Activated CD4-positive, alpha-beta memory T cell treated with anti-CD3 and anti-CD28 coated beads for 36 hours (primary cell): ENCODE results near the gene CALR3. TPM values are rescaled to one million over a fixed set of nuclear protein-coding genes. Genes with fewer than 3 reads are reported as not detected.
A peak's percentile ranks its signal among the peaks of the same experiment; 100 is the strongest.

ENCODE experiments used
- CTCF ChIA-PET: fragments of 350-600 bp; sonication (Branson Sonifier 250); formaldehyde crosslinking; loops from one replicate; lab custom pipeline; 2021; ENCODE audit warnings: antibody characterized with exemption, inconsistent platforms; lab: Charles Lee
- POLR2A ChIA-PET: fragments of 350-600 bp; sonication (Branson Sonifier 250); formaldehyde crosslinking; loops from one replicate; lab custom pipeline; 2021; ENCODE audit warnings: antibody characterized with exemption; lab: Charles Lee
- DNase-seq: peaks from one replicate; pipeline ENCODE4 v3.0.0-alpha.2; 2020
- H3K27ac Mint-ChIP-seq: one replicate; pipeline ENCODE4 v1.8.0; 2021; ENCODE audit warnings: mixed read lengths
- H3K27me3 Mint-ChIP-seq: one replicate; pipeline ENCODE4 v1.8.0; 2021; ENCODE audit warnings: mixed read lengths
- H3K36me3 Mint-ChIP-seq: one replicate; pipeline ENCODE4 v1.8.0; 2021; ENCODE audit warnings: mixed read lengths
- H3K4me1 Mint-ChIP-seq: one replicate; pipeline ENCODE4 v1.8.0; 2021; ENCODE audit warnings: low read depth, mixed read lengths
- H3K4me3 Mint-ChIP-seq: one replicate; pipeline ENCODE4 v1.8.0; 2021; ENCODE audit warnings: mild to moderate bottlenecking, mixed read lengths
- H3K9me3 Mint-ChIP-seq: one replicate; pipeline ENCODE4 v1.8.0; 2021; ENCODE audit warnings: mixed read lengths
- intact Hi-C: fragments of 100-400 bp; cut with micrococcal nuclease; formaldehyde crosslinking; loops from one replicate; pipeline ENCODE4 v1.15.1; 2023
- total RNA-seq, 2 experiments: library from RNA; stranded (reverse); gene quantifications; one replicate each; pipeline ENCODE4 v1.2.3, GENCODE V29; 2021

CALR3 gene
- total RNA-seq, 2 experiments from 2014 or later, result not detected

DNA sequence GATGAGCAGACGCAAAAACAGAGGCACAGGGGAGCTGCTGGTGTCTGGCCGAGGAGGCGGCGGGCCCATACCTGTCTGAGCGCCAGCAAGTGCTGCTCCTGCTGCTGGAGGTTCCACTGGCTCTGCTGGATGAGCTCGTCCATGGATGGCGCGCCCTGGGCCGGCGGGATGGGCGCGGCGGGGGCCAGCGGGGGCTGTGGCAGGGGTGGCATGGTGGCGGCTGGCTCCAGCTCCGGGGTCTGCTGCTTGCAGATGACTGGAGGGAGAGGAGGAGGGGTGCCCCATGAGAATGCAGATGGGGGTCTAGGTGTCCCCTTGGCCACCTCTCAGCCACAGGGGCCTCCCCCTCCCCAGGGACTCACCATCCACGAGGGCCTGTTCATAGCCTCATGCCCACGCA is 39.4 kb upstream of the CALR3 start:
- no peaks in the 10 kb centered on the region for H3K9me3 Mint-ChIP-seq
- no peaks in the 10 kb centered on the region for H3K27me3 Mint-ChIP-seq
- no peak overlapping the region for H3K27ac Mint-ChIP-seq
- POLR2A ChIA-PET, result no interaction called here
- H3K36me3 Mint-ChIP-seq, result peaks cover 53% of the 10 kb centered on the region
- H3K4me1 Mint-ChIP-seq, result peaks cover 26% of the 10 kb centered on the region
- DNase-seq, result no peak
- no peak overlapping the region for H3K4me3 Mint-ChIP-seq
- CTCF ChIA-PET, result no interaction called here
- intact Hi-C loops, result no loop called here

DNA sequence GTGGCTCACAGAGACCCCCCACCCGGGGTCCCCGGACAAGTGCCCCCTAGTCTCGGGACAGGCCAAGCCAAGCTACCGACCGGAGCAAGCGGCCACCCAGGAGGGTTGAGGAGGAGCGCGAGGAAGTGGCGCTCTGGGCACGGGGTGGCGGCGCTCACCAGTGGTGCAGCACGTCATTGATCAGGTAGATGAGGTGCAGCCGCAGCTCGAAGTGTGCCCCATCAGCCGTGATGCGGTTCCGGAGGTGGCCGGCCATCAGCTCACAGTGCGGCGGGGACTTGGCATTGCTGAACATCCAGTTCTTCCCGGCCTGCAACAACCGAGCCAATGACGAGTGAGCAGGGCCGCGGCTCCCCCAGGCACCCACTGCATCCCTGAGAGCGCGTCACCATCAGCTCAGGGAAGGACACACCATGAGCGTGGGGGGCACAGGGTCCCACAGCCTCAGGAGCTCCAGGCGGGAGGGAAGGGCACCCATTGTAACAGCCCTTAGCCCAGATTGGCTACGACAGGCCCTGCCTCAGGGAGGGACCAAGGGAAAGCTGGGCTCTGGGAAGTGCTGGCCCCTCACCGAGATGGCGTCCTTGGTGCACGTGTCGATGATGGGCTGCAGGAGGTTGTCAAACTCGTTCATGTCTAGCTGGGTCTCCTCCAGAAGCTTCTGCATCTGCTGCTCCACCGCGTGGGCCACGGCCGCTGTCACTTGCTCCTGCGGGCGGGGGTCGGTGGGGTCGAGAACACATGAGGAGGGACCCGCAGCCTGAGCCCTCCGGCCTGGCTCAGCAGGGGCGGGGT is 36.7 kb upstream of the CALR3 start:
- Mint-ChIP-seq H3K4me1 (peaks cover 6% of the 10 kb centered on the region), H3K4me3 (no peak overlapping the region), H3K27ac (no peak overlapping the region), H3K27me3 (no peaks in the 10 kb centered on the region), H3K9me3 (no peaks in the 10 kb centered on the region), H3K36me3 (peaks cover 47% of the 10 kb centered on the region)
- ChIA-PET POLR2A (no interaction called here), CTCF (interaction anchor here (0.6 kb wide), 1 partner anchor 46 kb away, joined by 3 read pairs; no protein-coding TSS in a partner anchor)
- DNase-seq, result no peak
- intact Hi-C loops, result no loop called here

DNA sequence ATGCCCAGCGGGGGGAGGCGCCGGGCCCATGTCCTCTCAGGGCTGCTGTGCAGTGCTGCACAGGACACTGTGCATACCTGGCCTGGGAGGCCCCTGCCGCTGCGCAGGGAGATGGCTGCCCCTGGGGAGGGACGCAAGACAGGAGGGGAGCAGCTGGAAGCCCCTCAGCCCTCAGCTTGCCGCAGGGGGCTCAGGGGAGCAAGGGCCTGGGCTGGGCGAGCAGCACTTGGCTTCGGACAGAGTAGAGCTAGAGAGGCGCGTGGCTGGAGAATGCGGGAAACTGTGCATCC is 35.4 kb upstream of the CALR3 start:
- no peak overlapping the region for H3K4me3 Mint-ChIP-seq

DNA sequence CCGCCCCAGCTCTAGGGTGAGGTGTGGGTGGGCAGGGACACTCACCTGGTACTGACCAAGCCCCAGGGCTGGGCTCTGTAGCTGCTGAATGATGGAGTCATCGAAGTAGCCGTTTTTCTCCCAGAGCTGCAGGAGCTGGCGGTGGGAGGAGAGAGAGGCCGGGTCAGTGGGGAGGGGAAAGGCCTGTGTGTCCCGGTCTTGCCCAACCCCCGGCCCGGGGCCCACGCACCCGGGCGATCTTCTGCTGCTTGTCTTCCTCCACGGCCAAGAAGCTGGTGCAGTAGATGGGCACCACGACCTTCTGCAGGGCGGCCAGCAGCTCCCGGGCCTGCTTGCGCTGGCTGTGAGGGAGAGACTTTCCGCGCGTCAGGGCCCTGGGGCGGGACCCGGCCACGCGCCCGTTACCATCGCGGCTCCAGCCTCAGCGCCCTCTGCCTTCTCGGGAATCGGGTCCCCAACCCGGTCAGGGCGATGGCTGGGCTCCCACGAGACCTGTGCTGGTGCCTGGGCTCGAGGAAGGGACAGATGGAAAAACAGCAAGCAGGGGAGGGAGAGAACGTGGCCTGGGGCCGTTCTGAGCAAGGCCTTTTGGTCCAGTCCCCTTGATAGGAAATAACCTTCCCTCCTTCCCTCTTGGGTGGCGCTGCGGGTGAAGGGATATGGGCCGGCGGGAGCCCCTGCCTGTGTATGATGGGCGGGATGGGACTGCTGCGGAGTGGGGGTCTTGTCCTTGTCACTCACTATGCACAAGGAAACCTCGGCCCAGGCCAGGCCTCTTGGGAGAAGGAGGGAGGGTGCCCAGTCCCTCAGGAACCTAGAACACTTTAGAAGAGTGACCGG is 34.8 kb upstream of the CALR3 start:
- DNase-seq, result no peak
- intact Hi-C loops, result no loop called here
- H3K9me3 Mint-ChIP-seq, result no peaks in the 10 kb centered on the region
- H3K36me3 Mint-ChIP-seq, result peaks cover 47% of the 10 kb centered on the region
- H3K27me3 Mint-ChIP-seq, result no peaks in the 10 kb centered on the region
- no peak overlapping the region for H3K4me3 Mint-ChIP-seq
- no peak overlapping the region for H3K27ac Mint-ChIP-seq
- H3K4me1 Mint-ChIP-seq, result no peaks in the 10 kb centered on the region
- ChIA-PET POLR2A (no interaction called here), CTCF (no interaction called here)

More for the DNA sequence above, 35.4 kb upstream of the CALR3 start:
- CTCF ChIA-PET, result no interaction called here
- intact Hi-C loops, result no loop called here
- no peaks in the 10 kb centered on the region for H3K9me3 Mint-ChIP-seq
- DNase-seq, result no peak
- H3K36me3 Mint-ChIP-seq, result peaks cover 48% of the 10 kb centered on the region
- no peaks in the 10 kb centered on the region for H3K27me3 Mint-ChIP-seq
- POLR2A ChIA-PET, result no interaction called here
- H3K27ac Mint-ChIP-seq, result no peak overlapping the region
- no peaks in the 10 kb centered on the region for H3K4me1 Mint-ChIP-seq

DNA sequence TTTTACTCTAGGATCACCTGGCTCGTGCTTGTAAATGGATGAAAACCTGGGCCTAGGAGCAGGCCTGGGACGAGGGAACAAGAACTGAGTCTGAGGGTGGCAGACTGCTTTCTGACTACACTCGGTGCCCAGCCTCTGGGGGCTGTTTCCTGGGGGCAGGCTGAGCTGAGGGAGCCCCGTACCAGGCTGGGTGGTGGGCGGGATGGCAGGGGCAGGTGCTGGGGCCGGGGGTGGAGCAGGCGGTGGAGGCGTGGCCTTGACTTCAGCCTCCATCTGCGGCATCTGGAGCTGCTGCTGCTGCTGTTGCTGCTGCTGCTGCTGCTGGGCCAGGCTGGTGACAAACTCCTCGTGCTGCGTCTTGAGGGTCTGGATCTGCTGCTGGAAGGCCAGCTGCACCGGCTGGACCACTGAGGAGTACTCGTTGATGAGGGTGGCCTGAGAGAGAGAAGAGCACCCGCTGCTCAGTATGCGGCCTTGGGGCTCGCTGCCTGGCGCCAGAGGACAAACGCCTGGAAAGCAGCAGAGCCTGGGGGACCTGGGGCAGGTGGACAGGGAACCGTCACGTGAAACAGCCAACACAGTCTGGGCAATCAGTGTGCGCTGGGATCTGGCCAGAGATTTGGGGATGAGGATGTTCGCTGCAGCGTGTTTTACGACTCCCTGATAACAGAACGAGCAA is 33.6 kb upstream of the CALR3 start:
- no peak overlapping the region for H3K4me3 Mint-ChIP-seq
- intact Hi-C loops, result no loop called here

DNA sequence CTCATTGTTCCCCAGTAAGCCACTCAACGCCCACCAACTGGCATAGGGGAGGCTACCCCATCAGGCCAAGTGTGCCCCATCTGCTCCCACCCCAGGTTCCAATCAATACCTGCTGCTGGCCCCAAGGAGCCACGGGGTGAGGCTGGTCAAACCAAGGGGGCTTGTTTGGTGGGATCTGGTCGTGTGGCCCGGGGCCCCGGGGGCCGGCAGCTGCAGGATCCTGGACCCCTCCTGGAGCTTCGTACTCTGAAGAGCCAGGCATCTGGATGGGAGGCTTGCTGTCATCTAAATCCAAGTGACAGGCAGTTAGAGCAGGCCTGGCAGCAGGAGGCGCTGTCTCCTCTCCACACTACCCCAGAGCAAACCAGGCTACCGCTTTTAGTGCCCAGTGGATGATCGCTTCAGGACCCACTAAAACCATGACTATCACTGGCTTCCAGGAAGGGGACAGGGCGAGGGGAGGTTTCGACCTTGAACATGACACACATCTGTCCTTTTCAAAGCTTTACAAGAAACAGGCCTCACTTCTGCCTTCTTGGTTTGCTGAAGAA is 32.1 kb upstream of the CALR3 start:
- H3K4me3 Mint-ChIP-seq, result no peak overlapping the region
- peak; percentile 67 for DNase-seq
- no peaks in the 10 kb centered on the region for H3K9me3 Mint-ChIP-seq
- H3K4me1 Mint-ChIP-seq, result no peaks in the 10 kb centered on the region
- no peaks in the 10 kb centered on the region for H3K27me3 Mint-ChIP-seq
- CTCF ChIA-PET, result interaction anchor here (0.6 to 1.1 kb wide), 5 partner anchors 13 to 100 kb away, joined by 3 to 5 read pairs (median 3); partner anchors contain the start of gene MED26
- intact Hi-C loops, result loop anchor here (1.0 kb wide), 1 partner anchor 84 kb away; no protein-coding TSS in a partner anchor
- H3K27ac Mint-ChIP-seq, result no peak overlapping the region
- POLR2A ChIA-PET, result no interaction called here
- H3K36me3 Mint-ChIP-seq, result peaks cover 39% of the 10 kb centered on the region

More for the DNA sequence above, 33.6 kb upstream of the CALR3 start:
- no peak for DNase-seq
- Mint-ChIP-seq H3K9me3 (no peaks in the 10 kb centered on the region), H3K4me1 (no peaks in the 10 kb centered on the region), H3K27ac (no peak overlapping the region), H3K27me3 (no peaks in the 10 kb centered on the region), H3K36me3 (peaks cover 46% of the 10 kb centered on the region)
- POLR2A ChIA-PET, result no interaction called here
- CTCF ChIA-PET, result no interaction called here

DNA sequence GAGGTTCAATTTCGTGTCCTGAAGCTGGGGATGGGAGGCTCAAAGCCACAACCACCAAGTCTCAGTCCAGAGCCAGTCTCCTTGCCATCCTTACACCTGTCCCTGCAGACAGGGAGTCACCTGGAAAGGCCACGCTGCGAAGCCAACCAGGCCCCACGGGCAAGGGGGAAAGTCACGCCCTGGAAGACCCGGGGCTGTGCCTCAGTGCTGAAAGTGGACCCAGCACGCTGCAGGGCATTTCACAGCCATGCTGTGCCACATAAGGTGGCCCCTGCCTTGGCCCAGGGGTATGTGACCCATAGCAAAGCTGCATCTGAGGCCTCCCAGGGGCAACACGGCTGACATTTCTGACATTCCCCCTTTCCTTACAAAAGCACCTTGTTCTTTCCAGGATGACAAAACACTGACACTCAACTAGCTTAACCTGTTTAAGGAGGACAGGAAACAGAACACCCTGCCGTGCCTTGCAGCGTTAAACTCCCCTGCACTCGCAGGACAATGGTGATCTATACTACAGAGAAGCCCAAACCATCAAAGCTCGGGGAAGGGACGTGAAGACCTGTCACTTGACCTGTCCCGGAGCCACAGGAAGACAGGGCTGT is 31.5 kb upstream of the CALR3 start:
- Mint-ChIP-seq H3K27me3 (no peaks in the 10 kb centered on the region), H3K4me1 (no peaks in the 10 kb centered on the region), H3K9me3 (no peaks in the 10 kb centered on the region), H3K27ac (no peak overlapping the region), H3K4me3 (no peak overlapping the region), H3K36me3 (peaks cover 44% of the 10 kb centered on the region)
- intact Hi-C loops, result no loop called here
- POLR2A ChIA-PET, result no interaction called here
- DNase-seq, result no peak
- CTCF ChIA-PET, result interaction anchor here (0.6 to 1.1 kb wide), 4 partner anchors 13 to 101 kb away, joined by 3 to 5 read pairs (median 3); partner anchors contain the start of gene MED26

DNA sequence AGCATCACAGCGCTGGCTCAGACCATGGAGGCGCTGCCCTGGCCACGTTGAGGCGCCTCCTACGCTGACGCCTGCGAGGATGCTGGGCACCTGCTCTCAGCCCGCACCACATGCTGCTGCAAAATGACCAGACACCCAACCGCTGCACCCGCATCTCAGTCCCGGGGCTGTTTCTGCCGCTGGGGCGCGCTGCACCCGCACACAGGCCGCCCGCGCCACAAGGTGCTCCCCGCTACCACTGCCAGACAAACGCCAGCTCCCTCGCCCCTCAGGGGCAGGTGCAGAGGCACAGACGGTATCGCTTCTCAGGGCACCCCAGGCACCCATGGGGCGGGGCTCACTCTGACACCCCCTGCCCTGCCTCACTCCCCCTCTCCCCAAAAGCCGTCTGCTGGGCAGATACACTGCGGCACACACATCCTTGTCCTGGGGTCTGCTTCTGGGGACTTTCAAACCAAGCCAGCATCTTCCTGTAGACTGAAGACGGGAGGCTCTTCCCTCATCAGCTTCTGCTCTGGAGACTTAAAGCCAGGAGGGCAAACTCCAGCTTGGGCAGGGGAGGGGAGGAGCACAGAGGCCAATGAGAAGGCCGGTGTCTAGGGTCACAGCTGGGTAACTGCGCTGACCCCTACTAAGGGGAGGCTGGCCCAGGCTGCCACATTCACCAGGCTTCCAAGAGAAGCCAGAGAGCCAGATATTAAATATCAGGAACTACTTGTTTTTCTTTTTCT is 29.9 kb upstream of the CALR3 start:
- Mint-ChIP-seq H3K9me3 (no peaks in the 10 kb centered on the region), H3K36me3 (peaks cover 33% of the 10 kb centered on the region), H3K27me3 (no peaks in the 10 kb centered on the region), H3K4me1 (no peaks in the 10 kb centered on the region), H3K27ac (no peak overlapping the region), H3K4me3 (no peak overlapping the region)
- DNase-seq, result no peak
- ChIA-PET POLR2A (no interaction called here), CTCF (no interaction called here)
- intact Hi-C loops, result no loop called here

DNA sequence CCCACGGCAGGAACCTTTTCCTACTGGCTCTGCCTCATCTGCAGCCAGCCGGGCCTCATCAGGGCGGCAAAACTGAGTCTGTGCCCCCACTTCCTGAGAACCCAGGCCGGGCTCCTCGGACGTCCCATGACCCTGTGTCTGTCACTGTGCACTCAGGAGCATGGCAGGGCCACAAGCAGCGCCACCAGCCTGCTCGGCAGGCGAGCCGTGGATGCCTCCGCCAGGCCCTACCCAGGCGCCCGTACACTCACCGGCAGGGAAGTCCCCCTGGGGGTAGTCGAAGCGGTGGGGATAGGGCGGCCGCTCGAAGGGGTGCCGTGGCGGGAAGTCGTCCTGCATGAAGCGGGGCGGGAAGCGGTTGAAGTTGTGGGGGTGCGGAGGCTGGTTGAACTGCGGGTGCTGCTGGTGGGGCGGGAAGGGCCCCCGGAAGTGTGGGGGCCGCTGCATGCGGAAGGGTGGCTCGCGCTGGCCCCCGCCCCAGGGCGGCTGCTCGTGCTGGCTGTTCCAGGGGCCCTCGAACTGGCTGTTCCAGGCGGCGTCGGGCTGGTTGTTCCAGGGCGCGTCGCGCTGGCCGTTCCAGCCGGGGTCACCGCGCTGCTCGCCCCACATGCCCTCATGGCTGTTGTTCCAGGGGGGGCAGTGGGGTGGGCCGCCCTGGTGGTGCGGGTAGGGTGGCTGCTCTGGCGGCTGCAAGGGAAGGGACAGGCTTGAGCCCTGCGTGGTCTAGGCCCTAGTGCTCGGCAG is 29.2 kb upstream of the CALR3 start:
- DNase-seq, result no peak
- ChIA-PET POLR2A (no interaction called here), CTCF (no interaction called here)
- Mint-ChIP-seq H3K27me3 (no peaks in the 10 kb centered on the region), H3K9me3 (no peaks in the 10 kb centered on the region), H3K36me3 (peaks cover 39% of the 10 kb centered on the region), H3K27ac (no peak overlapping the region), H3K4me3 (no peak overlapping the region), H3K4me1 (no peaks in the 10 kb centered on the region)
- intact Hi-C loops, result no loop called here

DNA sequence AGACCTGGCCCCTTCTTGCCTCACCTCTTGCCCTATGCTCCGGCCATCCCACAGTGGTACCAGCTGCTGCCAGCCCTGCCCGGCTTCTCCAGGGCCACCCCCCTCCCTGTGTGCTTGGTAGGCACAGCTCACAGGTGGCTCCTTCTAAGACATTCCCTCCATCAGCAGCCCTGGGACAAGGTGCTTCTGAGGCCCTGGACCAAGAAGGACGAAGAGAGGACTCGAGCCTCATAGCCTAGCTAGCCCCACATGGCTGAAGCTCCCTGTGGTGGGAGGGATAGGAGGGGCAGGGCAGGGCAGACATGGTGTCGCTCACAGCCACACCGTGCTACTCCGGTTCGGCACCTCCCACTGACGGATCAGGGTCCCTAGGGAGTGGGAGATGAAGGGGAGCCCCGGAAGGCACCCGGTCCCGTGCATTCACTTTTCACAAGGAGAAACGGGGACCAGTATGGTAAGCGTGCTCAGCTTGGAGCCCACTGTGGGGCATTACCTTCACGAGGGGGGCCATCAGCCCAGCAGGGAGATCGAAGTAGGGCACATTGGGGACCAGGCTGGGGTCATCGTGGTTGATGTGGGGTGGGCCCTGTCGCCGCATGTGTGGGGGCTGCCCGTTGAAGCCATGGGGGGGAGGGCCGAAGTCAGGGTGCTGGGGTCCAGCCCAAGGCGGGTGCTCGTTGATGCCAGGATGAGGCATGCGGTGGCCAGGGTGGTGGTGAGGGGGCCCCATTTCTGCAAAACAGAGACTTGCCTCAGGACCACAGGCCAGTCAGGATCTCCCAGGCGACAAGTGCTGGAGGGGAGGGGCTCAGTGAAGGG is 26.8 kb upstream of the CALR3 start:
- no peaks in the 10 kb centered on the region for H3K4me1 Mint-ChIP-seq
- no peaks in the 10 kb centered on the region for H3K27me3 Mint-ChIP-seq
- DNase-seq, result no peak
- H3K36me3 Mint-ChIP-seq, result peaks cover 47% of the 10 kb centered on the region
- no peaks in the 10 kb centered on the region for H3K9me3 Mint-ChIP-seq
- intact Hi-C loops, result no loop called here
- CTCF ChIA-PET, result no interaction called here
- no peak overlapping the region for H3K27ac Mint-ChIP-seq
- POLR2A ChIA-PET, result no interaction called here
- no peak overlapping the region for H3K4me3 Mint-ChIP-seq
